Raji (cell line): Measurements from ENCODE around the gene ZBTB33.

Source experiments
- POLR2A ChIP-seq: IDR thresholded peaks from 2 replicates; pipeline ENCODE4 v1.6.1; 2011; ENCODE audit warnings: low read depth, low read length, control low read depth; ENCODE audit not compliant: insufficient read depth

ZBTB33 gene

DNA sequence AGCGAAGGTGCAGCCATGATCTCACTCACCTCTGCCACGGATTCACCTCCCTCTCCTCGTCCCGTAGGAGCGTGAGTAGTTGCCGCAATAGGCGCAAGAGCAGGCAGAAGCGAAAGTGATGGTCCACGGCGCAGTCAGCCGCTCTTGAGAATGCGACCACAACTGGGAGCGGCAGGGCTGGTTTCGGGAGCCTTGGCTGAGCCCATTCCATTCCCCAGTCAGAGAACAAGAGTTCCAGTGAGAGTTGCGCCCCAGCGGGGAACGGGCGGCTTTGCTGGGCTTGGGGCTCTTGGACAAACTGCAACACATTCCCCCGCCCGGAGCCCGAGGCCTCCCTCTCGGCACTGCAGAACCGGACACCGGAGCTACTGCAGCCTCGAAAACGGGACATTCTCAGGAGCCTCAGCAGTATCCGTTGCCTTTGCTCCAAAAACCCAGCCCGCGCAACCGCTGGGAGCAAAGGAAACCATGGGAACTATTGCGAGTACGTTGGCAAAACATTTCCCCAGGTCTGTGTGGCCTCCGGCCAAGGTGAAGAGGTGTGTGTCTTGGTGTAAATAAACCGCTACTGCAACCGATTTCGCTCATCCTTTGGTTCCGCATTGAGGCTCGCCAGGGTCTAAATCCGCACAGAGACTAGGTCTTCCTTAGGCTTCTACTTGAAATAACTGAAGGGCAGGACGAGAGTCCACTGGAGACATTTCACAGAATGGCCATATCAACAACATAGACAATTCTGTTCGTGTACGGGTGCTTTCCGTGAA is 5.7 kb upstream of the ZBTB33 start:
- TF ChIP-seq POLR2A, result no peak

DNA sequence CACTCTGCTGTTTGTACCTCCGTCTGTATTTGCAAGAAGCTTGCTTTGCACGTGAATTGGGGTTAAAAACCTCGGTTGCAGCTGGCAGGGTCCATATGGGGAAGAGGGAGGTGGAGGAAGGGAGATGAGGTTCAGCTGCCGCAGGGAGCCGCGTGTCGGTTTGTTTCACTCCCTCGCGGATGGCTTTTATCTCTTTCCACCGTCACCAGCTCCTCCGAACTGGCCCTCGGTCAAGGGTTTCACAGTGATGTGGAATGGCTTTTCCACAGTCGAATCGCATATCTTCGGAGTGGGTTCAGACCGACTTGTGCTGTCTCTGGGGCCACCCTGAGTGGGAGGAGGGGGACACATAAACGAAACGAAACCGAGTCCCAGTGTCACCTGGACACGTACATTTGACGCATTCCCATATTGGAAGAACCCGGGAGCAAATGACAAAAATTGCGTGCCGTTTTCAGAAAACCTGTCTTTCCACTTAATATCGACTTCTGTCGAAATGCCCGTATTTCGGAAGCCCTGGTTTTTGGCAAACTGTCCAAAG is 929 bp downstream of the ZBTB33 start:
- no peak for TF ChIP-seq POLR2A

DNA sequence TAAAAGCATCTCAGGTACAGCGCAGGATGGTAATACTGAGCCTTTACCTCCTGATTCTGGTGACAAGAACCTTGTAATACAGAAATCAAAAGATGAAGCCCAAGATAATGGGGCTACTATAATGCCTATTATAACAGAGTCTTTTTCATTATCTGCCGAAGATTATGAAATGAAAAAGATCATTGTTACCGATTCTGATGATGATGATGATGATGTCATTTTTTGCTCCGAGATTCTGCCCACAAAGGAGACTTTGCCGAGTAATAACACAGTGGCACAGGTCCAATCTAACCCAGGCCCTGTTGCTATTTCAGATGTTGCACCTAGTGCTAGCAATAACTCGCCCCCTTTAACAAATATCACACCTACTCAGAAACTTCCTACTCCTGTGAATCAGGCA is 3.2 kb downstream of the ZBTB33 start:
- TF ChIP-seq POLR2A, result no peak

DNA sequence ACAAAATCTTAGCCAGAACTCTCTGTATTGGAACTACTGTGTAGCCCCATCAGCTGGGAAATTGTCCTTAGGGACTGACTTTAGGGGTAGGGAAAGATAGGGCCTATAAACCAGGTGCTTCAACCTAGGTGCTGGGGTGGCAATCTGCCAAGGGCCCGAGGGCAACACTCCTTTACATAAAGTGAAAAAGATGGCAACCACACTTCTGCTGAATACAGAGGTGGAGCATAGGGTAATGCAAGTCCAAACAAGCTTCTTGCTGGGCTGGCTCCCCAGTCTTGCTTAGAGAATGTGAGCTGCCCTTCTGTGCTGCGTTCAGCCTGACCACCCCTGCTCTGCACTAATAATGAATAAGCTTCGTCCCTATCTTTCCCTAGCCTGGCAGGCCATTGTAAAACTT is 9.8 kb downstream of the ZBTB33 start:
- no peak for TF ChIP-seq POLR2A

DNA sequence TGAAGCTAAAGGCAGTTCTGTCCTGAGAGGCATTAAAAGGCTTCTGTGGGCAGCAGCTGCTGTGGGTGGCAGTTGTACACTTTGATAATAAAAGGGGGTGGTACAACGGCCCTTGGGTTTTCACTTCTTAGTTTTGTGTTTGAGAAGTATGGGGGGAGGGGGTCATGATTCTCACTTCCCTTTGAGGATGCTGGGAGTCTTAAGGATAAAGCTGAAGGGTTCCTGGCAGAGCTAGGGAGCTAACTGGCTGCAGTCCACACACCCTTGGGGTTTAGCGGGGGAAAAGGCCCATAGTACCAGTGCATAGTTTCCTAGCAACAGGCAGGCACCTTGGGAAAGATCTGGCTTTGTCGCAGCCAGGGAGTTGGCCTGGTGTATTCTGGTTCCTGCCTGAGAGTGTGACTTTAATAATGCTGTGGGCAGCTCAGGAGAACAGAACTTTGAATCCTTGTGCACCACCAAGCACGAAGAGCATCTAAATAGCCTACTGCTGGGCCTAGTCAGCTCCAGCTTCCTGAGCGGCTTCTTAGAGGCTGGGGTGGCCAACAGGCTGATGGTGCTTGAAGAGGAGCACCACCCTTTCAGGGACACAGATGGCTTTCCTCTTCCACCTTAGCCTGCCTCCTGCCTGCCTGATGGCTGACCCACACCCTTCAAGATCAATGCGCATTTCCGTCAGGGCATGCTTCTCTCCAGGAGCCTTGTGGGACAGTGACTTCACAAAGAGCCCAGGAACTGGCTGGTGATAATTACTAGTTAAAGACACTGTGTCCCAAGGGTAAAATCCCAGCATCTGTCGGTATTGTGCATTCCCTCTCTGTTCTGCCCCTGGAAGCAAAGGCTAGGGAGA is 12.5 kb downstream of the ZBTB33 start:
- no peak for TF ChIP-seq POLR2A

DNA sequence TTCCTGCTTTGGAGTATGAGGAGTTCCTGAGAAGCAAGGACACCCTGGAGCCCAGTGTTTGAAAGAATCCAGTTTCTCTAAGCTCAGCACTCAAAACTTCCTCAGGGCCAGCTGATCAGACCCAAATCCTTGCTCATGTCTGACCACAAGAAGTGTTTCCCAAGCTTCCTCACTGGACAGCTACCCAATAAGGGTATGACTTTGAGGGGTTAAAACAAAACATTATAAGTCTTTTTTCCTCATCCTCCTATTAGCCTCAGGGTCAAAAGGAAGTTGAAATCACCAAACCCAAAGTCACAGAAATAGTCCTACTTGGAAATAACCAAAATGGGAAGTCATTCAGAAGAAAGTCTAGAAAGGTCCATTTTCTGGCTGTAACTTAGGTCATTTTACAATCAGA is 13.7 kb downstream of the ZBTB33 start:
- no peak for TF ChIP-seq POLR2A

DNA sequence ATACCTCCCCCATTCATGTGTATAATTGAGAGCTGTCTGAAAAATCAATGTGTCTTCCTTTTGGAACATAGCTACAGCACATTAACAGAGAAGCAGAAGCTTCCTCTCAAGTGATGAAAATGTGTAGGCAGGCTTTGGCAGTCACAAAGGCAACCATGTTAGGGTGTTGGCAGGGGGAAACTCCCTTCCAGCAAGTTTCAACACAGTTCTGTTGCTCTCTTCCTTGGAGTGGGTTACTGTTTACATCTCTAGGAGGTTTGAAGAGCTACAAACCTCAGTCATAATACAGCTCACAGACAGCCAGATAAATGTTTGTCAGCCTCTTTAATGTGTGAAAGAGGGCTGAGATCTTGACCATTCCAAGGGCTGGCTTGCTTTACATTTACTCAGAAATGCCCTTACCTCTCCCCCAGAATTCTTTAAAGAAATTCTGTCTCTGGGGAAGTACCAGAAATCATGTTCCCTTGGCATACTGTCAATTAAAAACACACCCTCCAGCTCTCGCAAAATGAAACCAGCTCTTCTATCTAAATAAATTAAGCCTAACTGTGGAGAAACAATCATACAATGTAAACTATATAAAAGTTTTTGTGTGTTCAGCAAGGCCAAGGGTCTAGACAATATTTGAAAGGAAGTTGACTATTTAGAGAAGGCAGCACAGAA is 18.9 kb downstream of the ZBTB33 start:
- TF ChIP-seq POLR2A, result no peak

DNA sequence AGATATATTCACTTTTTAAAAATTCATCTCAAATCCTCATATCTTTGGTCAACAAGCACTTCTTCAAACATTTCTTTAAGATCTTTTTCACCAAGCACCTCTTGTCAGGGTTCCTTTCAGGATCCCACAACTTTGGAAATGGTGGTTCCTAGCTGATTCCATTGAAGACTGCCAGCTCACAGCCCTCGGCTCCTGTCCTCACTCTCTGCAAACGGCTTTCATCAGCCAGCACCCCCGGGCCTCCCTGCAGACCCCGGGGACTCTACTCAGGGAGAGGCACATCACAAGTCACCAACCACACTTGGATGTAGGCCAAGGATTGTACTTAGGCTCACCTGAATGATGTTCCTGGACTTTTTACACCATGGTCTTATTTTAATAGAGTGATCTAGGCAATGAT is 20.0 kb downstream of the ZBTB33 start:
- no peak for TF ChIP-seq POLR2A

DNA sequence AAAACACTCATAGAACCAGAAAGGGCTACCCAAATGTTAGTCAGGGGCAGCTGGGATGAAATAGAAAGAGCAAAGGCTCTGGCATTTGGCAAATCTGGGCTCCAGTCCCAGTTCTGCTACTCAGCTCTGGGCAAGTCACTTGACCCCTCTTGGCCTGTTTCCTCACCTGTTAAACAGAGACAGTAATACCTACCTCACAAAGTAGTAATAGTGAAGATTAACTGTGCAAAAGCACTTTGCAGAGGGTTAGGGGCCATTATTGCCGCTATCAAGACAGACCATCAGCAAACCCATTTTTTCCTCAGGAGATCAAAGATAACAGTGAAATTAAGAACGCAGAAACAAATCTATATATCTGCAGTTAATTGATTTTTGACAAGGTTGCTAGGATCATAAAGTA is 20.6 kb downstream of the ZBTB33 start:
- TF ChIP-seq POLR2A, result no peak

DNA sequence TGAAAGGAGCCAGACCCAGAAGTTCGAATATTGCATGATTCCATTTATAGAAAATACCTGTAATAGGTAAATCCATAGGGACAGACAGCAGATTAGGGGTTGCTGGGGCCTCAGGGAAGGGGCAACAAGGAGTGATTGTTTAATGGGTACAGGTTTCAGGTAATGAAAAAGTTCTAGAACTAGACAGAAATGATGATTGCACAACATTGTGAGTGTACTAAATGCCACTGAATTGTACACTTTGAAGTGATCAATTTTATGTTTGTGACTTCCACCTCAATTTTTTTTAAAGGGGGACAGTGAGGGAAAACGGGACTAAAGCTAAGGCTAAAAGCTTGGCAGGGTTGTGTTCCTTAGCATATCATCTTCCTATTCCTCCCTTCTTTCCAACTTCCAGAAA is 23.5 kb downstream of the ZBTB33 start:
- no peak for TF ChIP-seq POLR2A

DNA sequence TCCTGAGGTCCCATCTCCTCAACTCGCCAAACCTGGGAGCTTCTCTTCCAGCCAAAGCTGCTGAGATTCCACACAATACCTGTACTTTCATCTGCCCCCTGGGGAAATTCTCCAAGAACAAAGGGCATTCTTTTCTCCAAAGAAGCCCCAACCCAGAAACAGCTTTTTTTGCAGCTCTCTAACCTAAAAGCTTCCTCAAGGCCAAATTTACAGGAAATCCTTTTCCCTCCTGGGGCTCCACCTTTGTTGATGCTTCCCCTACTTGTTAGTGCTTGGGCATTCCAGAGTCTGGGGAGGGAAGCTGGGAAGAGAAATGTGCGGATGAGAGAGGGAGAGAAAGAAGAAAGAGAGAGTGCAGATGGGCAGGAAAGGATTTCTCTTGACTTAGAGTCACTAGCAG is 24.3 kb downstream of the ZBTB33 start:
- no peak for TF ChIP-seq POLR2A

DNA sequence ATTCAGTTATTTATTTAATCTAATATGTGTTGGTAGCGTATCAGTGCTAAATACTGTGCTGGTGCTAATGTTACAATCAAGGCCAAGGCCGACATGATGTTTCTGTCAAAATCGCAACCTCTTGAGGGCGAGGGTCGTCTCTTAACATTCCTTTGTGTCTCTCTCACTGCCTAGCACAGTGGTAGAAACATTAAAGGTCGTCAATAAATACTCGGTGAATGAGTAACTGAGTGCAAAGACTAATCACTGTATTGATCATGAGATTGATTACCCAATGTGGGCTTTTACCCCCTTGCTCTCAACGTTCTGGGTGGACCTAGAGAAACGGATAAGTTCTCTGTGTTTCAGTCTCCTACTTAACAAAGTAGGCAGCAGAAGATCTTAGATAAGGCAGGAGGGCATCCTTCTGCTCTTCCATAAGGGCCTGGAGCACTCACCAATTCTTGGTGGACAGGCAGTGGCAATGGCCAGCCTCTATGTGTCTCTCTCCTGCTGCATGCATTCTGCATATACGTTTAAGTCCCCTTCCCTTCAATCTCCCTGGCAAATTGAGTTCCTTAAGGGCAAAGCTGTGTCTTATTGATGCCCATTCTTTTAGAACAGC is 30.5 kb downstream of the ZBTB33 start:
- TF ChIP-seq POLR2A, result no peak

DNA sequence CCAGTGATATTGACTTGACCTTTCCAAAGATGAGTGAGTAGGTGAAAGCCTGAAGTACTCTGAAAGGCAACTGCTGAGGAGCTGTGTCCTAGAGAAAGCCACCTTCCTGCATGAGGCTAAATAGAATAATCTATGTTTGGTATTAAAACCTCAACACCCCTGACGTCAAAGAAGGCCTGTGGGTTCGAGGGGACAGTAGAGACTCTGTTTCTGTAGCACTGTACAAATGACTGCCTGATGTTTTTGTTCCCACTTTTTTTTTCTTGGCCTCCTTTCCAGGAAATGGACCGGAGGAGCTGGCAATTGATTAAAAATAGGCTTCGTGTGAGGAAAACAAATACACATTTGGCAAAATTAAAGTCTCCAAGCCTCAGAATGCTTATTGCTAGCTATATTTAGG is 31.1 kb downstream of the ZBTB33 start:
- TF ChIP-seq POLR2A, result no peak

DNA sequence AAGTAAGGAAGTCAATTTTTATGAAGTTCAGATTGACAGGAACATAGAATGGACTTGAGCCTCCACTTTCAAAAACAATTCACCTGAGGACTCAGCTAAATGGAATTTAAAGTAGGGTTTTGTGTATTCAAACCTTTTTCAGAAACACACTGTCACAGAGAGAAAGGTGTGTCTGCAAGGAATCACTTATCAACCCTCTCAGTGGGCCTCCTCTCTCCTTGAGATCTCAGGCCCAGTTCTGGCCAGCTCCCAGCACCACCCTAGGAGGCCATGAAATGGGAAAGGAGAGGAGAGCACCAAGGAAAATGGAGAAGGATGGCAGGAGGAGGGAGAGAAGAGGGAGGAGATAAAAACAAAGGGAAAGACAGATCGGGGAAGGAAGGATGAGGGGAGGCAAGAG is 32.1 kb downstream of the ZBTB33 start:
- no peak for TF ChIP-seq POLR2A
